Upper lobe of left lung (tissue), 6 donors: Measurements from ENCODE around the gene SERTAD3. TPM values are rescaled to one million over a fixed set of nuclear protein-coding genes. Genes with fewer than 3 reads are reported as not detected.

Experiments
- ATAC-seq, 2 donors: fragments of 200-7000 bp; cut with Tn5 transposase; one replicate each; pipeline ENCODE4 v1.9.1; 2022; ENCODE audit warnings: mild to moderate bottlenecking in 2 of 2, moderate library complexity in 2 of 2; ENCODE audit not compliant: low FRiP score in 2 of 2
- DNase-seq, 2 donors: peaks; one replicate each; pipeline ENCODE4 v3.0.0-alpha.2; 2019 to 2020
- H3K27ac ChIP-seq, 4 donors: fragments of 200-600 bp; sonication (generic); one replicate each; pipeline ENCODE4 v1.5.1; 2016 to 2019
- H3K27me3 ChIP-seq, 4 donors: fragments of 200-600 bp; sonication (generic); one replicate each; pipeline ENCODE4 v1.5.1; 2017 to 2019
- H3K36me3 ChIP-seq, 4 donors: fragments of 200-600 bp; sonication (generic); one replicate each; pipeline ENCODE4 v1.5.1; 2016 to 2019
- H3K4me1 ChIP-seq, 4 donors: fragments of 200-600 bp; sonication (generic); one replicate each; pipeline ENCODE4 v1.5.1; 2018 to 2019
- H3K4me3 ChIP-seq, 4 donors: fragments of 200-600 bp; sonication (generic); one replicate each; pipeline ENCODE4 v1.5.1; 2017 to 2019; ENCODE audit warnings: mild to moderate bottlenecking in 2 of 4, moderate library complexity in 1 of 4
- H3K9me3 ChIP-seq, 4 donors: fragments of 200-600 bp; sonication (generic); one replicate each; pipeline ENCODE4 v1.5.1; 2018 to 2019
- EP300 ChIP-seq, 4 donors: sonication (generic); formaldehyde crosslinking; IDR thresholded peaks; one replicate each; pipeline ENCODE4 v1.5.1; 2017; ENCODE audit warnings: antibody characterized with exemption in 4 of 4, control low read depth in 2 of 4
- POLR2A ChIP-seq, 4 donors: fragments of 450-650 bp; IDR thresholded peaks; one replicate each; pipeline ENCODE4 v1.5.1; 2016 to 2017; ENCODE audit warnings: antibody characterized with exemption in 4 of 4, mild to moderate bottlenecking in 2 of 4
- POLR2AphosphoS5 ChIP-seq, 2 donors: sonication (generic); formaldehyde crosslinking; IDR thresholded peaks; one replicate each; pipeline ENCODE4 v1.5.1; 2017; ENCODE audit warnings: antibody characterized with exemption in 2 of 2
- WGBS, 2 donors: methylation state at CpG; one replicate each; pipeline ENCODE4 v1.1.5; 2017 to 2018; 5-methylcytosine and 5-hydroxymethylcytosine counted together
- small RNA-seq, 4 donors: library from RNA; depleted of rRNA; stranded (forward); fragments of <200 nt; gene quantifications; one replicate each; pipeline ENCODE3, GENCODE V24; 2016
- total RNA-seq, 6 donors: library from RNA; depleted of rRNA in 4 of 6; stranded (reverse); fragments of >200 nt in 4 of 6; gene quantifications; one replicate each; pipeline versions ENCODE4 v1.1.0 to v1.2.1, GENCODE V29; 2016 to 2021
- TF ChIP-seq, protein P1 (sequence below), 6 experiments: fragments of 450-650 bp in 4 of 6; fragments of 200-600 bp in 2 of 6; sonication (generic) in 2 of 6; IDR thresholded peaks; one replicate each; pipeline ENCODE4 v1.5.1; 2016 to 2019; ENCODE audit warnings: antibody characterized with exemption in 6 of 6
- donor health status: DM: no; HTN: no; CAD: no; lungs with moderate emphysema.
- donor health status: DM: no; HTN: yes; CAD: no; lungs with severe emphysema.

Gene SERTAD3
- total RNA-seq, 6 donors from 2014 or later: 8.9 to 44.5 (median 21.9) TPM

DNA sequence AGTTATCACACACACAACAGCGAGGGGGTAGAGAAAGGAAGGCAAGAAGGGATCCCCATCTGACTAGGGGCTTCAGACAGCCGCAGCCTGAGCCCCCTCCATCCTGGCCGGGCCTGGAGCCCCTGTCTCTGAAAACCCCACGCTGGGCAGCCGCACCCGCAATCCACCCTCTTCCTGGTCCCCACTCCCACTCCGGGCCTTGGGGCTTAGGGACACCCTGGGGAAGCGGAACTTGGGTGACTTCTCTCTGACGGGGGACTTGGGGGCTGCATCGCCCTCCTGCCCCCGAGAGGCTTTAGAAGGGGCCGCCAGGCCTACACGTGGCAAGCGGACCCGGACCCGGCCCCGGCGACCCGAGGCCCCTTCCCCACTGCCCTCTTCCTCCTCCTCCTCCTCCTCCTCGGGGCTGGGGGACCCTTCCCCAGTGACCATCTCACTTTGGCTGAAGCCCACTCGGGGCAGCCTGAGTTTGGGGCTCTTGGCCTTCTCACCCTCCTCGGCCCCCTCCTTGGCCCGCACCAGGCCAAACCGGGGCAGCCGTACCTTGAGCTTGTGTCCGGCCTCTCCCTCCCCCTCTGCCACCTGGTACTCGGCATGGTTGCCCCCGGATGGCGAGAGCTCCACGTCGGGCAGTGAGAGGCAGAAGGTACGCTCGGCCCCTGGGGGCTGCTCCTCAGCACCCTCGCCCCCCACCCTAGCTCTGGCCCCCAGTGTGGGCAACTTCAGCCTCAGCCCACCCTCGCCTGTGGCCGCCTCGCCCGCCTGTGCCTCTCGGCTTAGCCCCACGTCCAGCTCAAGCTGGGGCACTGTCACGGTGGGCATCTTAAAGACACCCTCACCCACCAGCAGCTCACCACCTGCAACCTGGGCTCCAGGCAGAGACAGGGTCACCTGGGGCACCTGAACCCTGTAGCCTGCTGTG, 50.0 kb downstream of the SERTAD3 start:
- peak in 1 of 2 donors; percentile 82 for DNase-seq
- no peak for ATAC-seq
- H3K36me3 ChIP-seq: peaks cover 0 to 44% (median 24%) of the 10 kb centered on the region in 4 donors
- peaks cover 4 to 35% (median 22%) of the 10 kb centered on the region in 4 donors for H3K4me1 ChIP-seq
- 91 to 92% methylated on average over 32 to 40 of the region's 41 CpGs for WGBS, 2 donors
- no peaks in the 10 kb centered on the region for H3K9me3 ChIP-seq
- TF ChIP-seq, protein P1, sequence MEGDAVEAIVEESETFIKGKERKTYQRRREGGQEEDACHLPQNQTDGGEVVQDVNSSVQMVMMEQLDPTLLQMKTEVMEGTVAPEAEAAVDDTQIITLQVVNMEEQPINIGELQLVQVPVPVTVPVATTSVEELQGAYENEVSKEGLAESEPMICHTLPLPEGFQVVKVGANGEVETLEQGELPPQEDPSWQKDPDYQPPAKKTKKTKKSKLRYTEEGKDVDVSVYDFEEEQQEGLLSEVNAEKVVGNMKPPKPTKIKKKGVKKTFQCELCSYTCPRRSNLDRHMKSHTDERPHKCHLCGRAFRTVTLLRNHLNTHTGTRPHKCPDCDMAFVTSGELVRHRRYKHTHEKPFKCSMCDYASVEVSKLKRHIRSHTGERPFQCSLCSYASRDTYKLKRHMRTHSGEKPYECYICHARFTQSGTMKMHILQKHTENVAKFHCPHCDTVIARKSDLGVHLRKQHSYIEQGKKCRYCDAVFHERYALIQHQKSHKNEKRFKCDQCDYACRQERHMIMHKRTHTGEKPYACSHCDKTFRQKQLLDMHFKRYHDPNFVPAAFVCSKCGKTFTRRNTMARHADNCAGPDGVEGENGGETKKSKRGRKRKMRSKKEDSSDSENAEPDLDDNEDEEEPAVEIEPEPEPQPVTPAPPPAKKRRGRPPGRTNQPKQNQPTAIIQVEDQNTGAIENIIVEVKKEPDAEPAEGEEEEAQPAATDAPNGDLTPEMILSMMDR (IDR thresholded peaks at IDR 0.05): no peak
- TF ChIP-seq POLR2AphosphoS5 (IDR thresholded peaks at IDR 0.05) (no peak), EP300 (IDR thresholded peaks at IDR 0.05) (no peak), POLR2A (IDR thresholded peaks at IDR 0.05) (no peak)
- no peaks in the 10 kb centered on the region for H3K27me3 ChIP-seq
- peak overlapping the region in 3 of 4 donors; percentile 21 to 73 (median 71) for H3K27ac ChIP-seq
- H3K4me3 ChIP-seq: no peak overlapping the region

DNA sequence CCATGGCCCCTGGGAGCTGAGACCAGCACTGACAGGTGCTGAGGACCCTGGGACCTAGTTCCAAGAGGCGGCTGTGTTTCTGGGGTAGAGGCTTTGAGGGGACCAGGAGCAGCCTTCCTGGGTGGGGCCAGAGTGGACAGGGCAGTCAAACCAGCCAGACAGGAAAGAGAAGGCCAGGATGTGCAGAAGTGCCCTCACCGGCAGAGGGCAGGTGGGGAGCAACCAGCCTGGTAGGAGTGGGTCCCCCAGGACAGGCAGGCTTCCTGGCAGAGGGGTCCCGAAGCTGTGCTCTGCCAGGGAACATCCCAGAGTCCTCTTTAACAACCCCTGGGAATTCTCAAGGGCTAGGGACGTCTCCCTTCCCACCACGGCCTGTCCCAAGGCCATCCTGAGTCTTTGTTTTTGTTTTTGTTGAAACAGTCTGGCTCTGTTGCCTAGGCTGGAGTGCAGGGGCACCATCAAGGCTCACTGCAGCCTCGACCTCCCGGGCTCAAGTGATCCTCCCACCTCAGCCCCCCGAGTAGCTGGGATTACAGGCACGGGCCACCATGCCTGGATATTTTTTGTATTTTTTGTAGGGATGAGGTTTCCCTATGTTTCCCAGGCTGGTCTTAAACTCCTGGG, 51.1 kb downstream of the SERTAD3 start:
- Histone ChIP-seq H3K4me1 (peaks cover 4 to 24% (median 17%) of the 10 kb centered on the region in 4 donors), H3K4me3 (no peak overlapping the region), H3K27ac (peak overlapping the region in 3 of 4 donors; percentile 21 to 73 (median 71)), H3K36me3 (peaks cover 0 to 33% (median 19%) of the 10 kb centered on the region in 4 donors), H3K9me3 (no peaks in the 10 kb centered on the region), H3K27me3 (no peaks in the 10 kb centered on the region)
- 37 to 46% methylated on average over 9 of the region's 9 CpGs for WGBS, 2 donors
- DNase-seq (peak in 1 of 2 donors; percentile 81), ATAC-seq (peak; percentile 23 to 60)
- peak in 1 of 2 donors; percentile 17 for TF ChIP-seq POLR2AphosphoS5 (IDR thresholded peaks at IDR 0.05)
- TF ChIP-seq POLR2A (IDR thresholded peaks at IDR 0.05): no peak
- no peak for TF ChIP-seq EP300 (IDR thresholded peaks at IDR 0.05)
- TF ChIP-seq, protein P1 (IDR thresholded peaks at IDR 0.05): peak; percentile 43 to 70 (median 51)

DNA sequence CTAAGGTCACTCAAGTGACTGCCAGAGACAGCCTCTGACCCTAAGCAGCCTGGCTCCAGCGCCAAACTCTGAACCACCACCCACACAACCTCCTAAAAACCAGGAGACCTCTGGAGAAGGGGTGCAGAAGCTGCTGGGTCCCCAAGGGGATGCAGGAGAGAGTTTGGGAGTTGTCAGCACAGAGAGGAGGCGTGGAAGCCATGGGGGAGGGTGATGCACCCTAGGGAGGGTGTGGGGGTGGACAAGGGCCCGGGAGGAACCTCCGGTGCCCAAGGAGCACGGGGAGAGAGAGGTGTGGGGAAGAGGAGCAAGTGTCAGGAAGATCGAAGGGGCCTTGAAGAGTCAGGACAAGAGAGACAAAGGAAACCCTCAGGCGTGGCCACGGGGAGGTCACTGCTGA, 52.0 kb downstream of the SERTAD3 start:
- no peak for TF ChIP-seq POLR2A (IDR thresholded peaks at IDR 0.05)
- TF ChIP-seq, protein P1 (IDR thresholded peaks at IDR 0.05): no peak
- no peak for TF ChIP-seq POLR2AphosphoS5 (IDR thresholded peaks at IDR 0.05)
- TF ChIP-seq EP300 (IDR thresholded peaks at IDR 0.05): no peak
- Histone ChIP-seq H3K27me3 (no peaks in the 10 kb centered on the region), H3K9me3 (no peaks in the 10 kb centered on the region), H3K4me3 (no peak overlapping the region), H3K4me1 (peaks cover 4 to 24% (median 16%) of the 10 kb centered on the region in 4 donors), H3K36me3 (peaks cover 0 to 24% (median 12%) of the 10 kb centered on the region in 4 donors), H3K27ac (peak overlapping the region in 3 of 4 donors; percentile 32 to 73 (median 71))
- WGBS, 2 donors: 71 to 77% methylated on average over 8 of the region's 8 CpGs
- DNase-seq: no peak
- ATAC-seq: no peak

Small RNA genes within 50 kb of the gene (small RNA-seq; reads per million reads assigned to genes)
- 0 reads per million in 4 donors for gene RF00017

Other genes starting within 250 kb of the SERTAD3 start
- not detected for gene TTC9B, start 226.0 kb downstream of the SERTAD3 start, total RNA-seq
- gene CCNP, start 217.6 kb downstream of the SERTAD3 start, total RNA-seq: under 1 TPM in 3 of 6 donors, not detected in 3; 0.31 to 1.00 (median 0.79) TPM
- 100 to 1,000 TPM in 4 of 6 donors, 10 to 100 TPM in 2; 59.7 to 164 (median 105) TPM for gene AKT2, start 159.0 kb downstream of the SERTAD3 start, total RNA-seq
- gene C19orf47, start 95.9 kb downstream of the SERTAD3 start, total RNA-seq: 10 to 100 TPM; 12.6 to 59.7 (median 16.4) TPM
- 100 to 1,000 TPM; 257 to 710 (median 470) TPM for gene PLD3, start 95.6 kb downstream of the SERTAD3 start, total RNA-seq
- gene HIPK4, start 54.2 kb downstream of the SERTAD3 start, total RNA-seq: 1 to 10 TPM in 1 of 6 donors, under 1 TPM in 4, not detected in 1; 0.17 to 1.0 (median 0.46) TPM
- gene PRX, start 31.0 kb downstream of the SERTAD3 start, total RNA-seq: 100 to 1,000 TPM in 1 of 6 donors, 10 to 100 TPM in 5; 30.1 to 146 (median 51.5) TPM
- 10 to 100 TPM in 4 of 6 donors, 1 to 10 TPM in 2; 2.1 to 37.5 (median 18.4) TPM for gene SERTAD1, start 18.3 kb downstream of the SERTAD3 start, total RNA-seq
- 100 to 1,000 TPM in 5 of 6 donors, 10 to 100 TPM in 1; 77.5 to 379 (median 223) TPM for gene BLVRB, start 21.4 kb upstream of the SERTAD3 start, total RNA-seq
- 1 to 10 TPM in 1 of 6 donors, under 1 TPM in 5; 0.33 to 8.4 (median 0.67) TPM for gene SPTBN4, start 22.7 kb upstream of the SERTAD3 start, total RNA-seq
- 100 to 1,000 TPM in 2 of 6 donors, 10 to 100 TPM in 4; 60.6 to 232 (median 90.2) TPM for gene SHKBP1, start 132.5 kb upstream of the SERTAD3 start, total RNA-seq
- 100 to 1,000 TPM; 125 to 541 (median 401) TPM for gene LTBP4, start 157.0 kb upstream of the SERTAD3 start, total RNA-seq
- gene NUMBL, start 246.3 kb upstream of the SERTAD3 start, total RNA-seq: 100 to 1,000 TPM in 1 of 6 donors, 10 to 100 TPM in 5; 18.0 to 133 (median 23.8) TPM